Renal cortex interstitium (tissue), 11 donors: ENCODE measurements around the gene MAGI2. TPM values are rescaled to one million over a fixed set of nuclear protein-coding genes. Genes with fewer than 3 reads are reported as not detected.

Source experiments
- DNase-seq, 11 donors: peaks; one replicate each; pipeline ENCODE4 v3.0.0-alpha.2; 2013; ENCODE audit warnings: low read depth in 9 of 11, low spot score in 4 of 11; ENCODE audit errors: extremely low read depth in 1 of 11
- polyA plus RNA-seq, 3 donors: library from polyadenylated mRNA; unstranded; fragments of 120-200 nt; gene quantifications; one replicate each; pipeline ENCODE4 v1.2.1, GENCODE V29; 2013; ENCODE audit not compliant: insufficient read length in 3 of 3

The MAGI2 gene
- polyA plus RNA-seq, 3 donors, result 32.0 to 34.5 (median 33.9) TPM

DNA sequence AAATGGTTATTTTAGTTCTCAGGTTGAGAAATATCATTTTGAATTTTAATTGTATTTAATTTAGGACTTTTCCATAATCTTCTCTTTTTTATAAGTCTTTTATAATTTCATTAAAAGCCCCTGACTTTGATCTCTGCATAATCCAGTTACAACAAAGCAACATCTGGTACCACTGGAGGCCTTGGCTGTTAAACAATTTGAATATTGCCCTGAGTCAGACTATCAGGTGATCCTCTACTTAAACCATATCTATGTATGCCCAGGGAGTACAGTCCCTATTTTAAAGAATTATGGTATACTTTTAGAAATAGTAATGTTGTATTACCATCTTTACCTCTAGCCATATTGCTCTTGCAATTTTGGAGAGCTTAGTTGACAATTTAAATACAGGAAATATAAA is 119.1 kb downstream of the MAGI2 start:
- no peak for DNase-seq

DNA sequence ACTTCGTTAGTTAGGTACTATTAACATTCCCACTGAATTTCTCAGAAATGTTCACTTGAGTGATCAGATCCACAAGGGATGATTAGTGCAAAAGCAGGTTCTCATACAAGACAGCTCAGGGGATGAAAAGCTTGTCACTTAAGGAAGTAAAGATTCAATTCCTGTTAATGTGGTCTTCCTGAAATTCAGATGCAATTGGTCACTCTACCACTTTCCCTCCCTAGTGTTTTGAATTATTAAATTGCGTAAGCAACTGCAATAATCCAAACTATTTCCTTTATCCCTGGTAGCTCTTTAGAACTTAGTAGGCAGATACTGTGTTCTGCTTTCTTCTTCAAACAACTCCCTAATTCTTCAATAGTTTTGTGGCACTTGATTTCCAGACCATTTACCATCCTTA is 121.4 kb downstream of the MAGI2 start:
- DNase-seq, result no peak

DNA sequence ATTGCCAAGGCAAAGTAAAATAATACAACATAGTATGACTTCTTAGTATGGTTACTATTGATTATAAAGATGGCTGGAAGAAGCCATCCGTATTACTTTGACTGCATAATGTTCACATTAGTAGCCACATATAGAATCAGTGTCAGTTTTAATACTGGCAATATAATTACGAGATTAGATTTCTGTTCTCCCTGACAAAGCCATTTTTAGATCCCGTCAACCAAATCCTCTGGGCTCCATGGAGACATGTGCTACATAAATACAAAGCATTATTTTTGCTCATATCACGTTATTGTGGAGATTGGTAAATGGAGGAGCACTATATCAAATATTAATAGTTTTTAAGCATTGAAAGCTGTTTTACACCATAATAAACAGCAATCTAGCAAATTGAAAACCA is 124.0 kb downstream of the MAGI2 start:
- DNase-seq, result no peak

DNA sequence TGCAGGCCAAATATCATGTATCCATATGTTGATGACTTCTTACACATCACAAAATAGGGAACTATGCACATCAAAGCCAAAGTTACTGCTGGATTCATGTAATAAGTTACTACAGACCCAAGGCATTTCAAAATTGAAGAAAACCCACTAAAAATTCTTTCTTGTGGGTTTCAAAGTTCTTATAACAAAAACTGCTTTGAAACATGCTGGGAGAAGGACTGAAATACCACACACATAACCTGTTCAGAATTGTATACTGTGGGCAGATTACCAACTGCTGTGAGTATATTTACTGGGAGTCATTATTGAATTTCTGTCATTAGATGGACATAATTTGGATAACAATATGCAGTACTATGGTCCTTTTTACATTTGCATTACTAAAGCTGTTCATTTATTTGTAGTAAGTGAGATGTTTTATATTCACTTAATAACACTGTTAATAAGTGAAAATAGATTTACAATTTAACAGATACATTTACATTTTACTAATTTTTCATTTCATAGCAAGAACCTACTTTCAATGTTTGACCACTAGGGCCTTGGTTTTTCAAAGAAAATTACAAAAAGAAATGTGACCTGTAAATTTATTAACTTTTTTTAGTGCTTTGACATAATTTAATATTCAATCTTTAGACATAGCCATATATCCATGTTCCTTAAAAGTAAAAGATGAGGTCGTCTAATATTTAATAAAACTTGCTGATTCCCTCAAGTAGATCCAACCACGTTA is 132.6 kb downstream of the MAGI2 start:
- DNase-seq, result no peak

DNA sequence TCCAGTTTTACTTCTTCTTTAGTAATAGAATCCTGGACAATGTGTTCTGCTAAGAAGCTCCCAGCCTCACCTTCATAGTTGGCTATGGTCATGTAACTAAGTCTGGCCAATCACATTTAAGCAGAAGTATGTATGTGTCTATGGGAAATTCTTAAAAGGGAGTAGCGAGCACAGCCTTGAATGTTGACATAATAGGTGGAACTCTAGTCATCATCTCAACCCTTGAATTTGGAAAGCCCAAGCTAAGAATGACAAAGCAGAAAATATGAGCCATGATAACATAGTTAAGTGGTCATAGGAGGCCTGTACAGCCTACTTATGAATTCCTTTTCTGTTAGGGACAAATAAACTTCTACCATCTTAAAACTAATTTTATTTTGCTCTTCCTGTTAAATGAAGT is 134.1 kb downstream of the MAGI2 start:
- no peak for DNase-seq

DNA sequence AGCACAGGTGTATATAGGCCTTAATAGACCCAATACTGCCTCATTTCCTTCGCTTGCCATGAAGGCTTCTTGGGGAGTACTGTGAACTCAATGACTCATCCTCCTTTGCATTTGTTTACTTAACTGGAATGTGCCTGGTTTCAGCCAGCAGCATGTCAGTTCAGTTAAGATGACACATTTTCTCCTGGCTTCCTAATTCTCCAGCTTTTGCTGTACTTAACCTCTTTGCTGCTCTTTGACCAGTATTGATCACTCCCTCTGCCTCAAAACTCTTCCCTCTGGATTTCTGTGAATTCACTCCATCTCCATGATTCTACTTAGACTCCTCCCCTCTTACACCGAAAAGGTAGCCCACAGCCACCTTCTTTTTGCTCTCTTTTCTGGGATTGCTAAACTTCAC is 135.7 kb downstream of the MAGI2 start:
- no peak for DNase-seq

DNA sequence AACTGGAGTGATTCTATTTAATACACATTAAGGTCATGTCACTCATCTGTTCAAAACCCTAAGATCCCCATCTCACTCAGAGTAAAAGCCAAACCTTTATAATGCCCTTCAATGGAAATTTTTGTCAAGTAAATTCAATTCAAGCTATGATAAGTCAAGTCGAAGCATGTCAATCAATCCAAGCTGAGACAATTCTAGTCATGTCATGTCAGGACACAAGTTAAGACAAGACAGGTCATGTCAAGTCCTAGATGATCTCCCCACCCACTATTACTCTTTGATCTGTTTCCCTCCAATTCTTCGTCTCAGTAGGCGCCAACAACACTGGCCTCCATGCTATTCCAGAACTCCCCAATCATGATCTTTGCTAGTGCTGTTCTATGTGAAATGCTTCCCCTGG is 141.4 kb downstream of the MAGI2 start:
- DNase-seq, result no peak

DNA sequence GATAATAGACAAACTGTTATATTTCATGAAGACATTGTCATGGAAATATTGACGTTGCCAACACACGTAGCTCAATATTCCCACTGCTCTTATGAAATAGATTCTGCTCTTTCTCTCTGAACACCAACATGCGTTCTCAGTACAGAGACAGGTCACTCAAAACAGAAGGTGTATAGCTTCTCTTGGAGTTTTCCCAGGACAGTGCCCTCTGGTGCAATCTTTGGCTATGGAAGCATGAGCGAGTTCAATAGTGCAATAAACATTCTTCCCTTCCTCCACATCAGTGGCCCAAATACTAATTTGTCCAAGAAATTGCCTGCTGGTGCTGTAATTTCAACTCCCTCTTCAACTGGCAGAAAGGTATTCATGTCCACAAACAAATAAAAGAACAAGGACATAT is 145.3 kb downstream of the MAGI2 start:
- peak in 1 of 11 donors; percentile 14 for DNase-seq

DNA sequence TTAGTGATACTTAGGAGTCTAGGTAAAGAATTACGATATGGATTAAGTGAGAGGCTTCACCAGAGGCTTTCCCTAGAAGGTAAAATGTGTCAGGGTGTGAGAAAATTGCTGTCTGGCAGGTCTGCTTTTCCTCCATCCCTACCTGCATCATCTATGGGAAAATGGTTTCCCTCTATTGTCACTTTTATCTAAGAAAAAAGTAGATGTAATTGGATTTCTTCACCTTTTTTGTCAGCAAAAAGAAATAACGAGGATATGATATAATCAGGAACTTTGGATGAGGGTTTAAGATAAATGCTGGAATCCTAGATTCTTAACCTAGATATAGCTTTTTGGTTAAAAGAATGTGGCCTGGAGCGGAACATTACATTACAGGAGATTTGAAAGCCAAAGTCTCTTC is 146.1 kb downstream of the MAGI2 start:
- no peak for DNase-seq

DNA sequence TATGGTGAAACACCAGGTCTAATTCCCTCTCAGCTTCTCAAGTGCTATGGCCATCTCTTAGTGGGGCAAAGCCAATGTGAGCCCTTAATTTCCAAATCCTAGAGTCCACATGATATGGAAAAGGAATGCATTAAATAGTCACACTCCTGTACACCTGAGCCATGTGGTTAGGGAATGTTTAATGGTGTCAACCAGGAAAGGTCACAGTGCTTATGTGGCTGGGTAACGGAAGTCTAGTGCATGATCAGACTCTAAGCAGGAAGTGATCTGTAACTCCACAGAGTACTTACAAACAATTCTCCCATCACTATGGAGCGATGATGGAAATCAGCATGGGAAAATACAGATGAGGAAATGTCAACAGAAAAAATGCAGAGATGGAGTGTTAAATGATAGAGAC is 148.8 kb downstream of the MAGI2 start:
- no peak for DNase-seq

DNA sequence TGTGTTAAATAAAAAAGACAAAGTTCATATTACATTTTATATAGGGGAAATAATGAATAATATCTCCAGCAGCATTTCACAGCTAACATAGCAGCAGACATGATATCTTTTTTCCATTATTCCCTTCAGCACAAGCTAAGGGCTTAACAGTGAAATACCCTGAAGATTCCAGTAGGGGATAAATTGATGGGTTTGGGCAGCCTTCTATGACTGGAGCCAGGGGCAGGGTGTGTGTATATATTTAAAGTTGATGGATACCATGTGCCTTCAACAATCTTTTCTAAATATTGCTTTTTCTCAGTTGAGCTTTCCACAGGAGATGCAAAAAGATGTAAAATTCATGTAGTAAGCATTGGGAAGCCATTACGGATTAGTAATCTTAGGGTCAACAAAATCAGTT is 151.2 kb downstream of the MAGI2 start:
- no peak for DNase-seq

DNA sequence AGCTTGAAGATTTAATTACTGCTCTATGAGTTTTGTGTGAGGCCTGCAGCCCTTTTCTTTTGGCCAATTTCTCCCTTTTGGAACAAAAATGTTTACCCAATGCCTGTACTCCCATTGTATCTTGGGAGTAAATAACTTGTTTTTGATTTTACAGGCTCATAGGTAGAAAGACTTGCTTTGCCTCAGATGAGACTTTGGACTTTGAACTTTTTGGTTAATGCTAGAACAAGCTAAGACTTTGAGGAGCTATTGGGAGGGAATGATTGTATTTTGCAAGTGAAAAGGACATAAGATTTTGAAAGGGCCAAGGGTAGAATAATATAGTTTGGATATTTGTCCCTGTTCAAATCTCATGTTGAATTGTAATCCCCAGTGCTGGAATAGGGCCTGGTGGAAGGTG is 152.0 kb downstream of the MAGI2 start:
- no peak for DNase-seq

DNA sequence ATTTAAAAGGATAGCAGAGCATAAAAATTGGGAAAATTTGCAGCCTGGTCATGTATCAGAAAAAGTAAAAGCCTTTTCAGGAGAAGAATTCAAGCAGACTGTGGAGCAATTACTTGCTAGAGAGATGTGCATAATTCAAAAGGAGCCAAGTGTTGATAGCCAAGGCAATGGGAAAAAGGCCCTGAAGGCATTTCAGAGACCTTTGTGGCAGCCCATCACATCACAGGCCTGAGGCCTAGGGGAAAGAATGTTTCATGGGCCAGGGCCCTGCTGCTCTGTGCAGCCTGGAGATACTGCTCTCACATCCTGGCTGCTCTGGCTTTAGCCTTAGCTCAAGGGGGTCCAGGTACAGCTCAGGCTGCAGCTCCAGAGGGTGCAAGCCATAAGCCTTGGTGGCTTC is 152.9 kb downstream of the MAGI2 start:
- DNase-seq, result no peak

DNA sequence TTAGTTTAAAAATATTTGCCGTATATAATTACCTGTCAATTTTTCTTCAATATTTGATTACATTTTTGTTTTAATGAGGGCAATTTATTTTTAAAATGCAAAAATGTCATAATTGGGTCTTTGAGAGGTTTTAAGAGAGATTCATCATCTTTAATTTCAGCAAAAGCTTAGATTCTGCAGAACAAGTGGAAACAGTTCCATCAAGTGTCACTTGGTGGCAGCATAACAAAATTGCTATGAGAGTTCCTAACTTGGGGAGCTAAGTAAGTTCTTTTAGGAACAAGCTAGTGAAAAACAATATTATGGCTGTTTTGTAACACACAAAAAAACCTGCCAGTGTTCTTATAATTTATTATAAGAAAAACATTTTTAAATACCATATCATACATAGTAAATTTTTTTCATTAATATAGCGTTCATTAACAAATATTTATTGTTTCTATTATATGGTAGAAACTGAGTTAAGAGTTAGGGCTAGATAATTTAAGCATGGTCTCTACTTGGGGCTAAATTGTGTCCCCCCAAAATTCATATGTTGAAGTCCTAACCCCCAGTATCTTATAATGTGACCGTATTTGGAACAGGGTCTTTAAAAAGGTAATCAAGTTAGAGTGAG is 155.2 kb downstream of the MAGI2 start:
- peak in 7 of 11 donors; percentile 17 to 45 (median 30) for DNase-seq

DNA sequence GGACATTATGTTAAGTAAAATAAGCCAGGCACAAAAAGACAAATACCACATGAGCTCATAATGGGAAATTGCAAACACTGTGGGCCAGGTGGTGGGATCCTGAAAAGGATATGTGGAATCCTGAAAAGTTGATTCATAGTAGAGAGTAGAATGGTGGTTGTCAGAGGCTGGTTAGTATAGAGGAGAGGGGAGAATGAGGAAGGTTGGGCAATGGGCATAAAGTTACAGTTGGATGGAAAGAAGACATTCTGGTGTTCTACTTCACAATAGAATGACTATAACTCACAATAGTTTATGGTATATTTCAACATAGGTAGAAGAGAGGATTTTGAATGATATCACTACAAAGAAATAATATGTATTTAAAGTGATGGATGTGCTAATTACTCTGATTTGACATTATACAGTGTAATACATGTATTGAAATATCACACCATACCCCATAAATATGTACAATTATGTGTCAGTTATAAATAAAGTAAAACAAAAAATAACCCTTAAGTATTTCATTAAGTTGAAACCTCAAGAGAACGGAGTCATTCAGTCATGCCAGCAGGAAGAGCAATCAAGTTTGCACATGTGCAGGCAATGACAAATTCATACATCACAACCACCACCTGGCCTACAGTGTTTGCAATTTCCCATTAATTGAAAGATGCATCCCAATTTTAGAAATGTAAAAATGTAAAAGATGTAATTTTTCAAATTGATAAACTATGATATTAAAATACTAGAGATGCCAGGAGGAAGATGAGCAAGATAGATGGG is 156.7 kb downstream of the MAGI2 start:
- no peak for DNase-seq

DNA sequence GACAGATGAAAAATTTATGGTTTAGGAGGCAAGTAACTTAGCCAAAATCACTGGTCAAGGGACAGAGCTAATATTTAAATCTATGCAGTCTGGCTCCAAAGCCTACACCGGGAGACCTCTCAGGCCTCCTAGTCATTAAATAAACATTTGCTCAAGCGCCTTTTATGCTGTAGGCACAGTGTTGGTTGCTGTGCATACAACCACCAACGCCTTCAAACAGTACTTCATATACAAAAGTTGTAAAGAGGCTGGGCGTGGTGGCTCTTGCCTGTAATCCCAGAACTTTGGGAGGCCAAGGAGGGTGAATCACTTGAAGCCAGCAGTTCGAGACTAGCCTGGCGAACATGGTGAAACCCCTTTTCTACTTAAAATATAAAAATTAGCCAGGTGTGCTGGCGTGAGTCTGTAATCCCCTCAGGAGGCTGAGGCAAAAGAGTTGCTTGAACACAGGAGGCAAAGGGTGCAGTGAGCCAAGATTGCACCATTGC is 159.8 kb downstream of the MAGI2 start:
- DNase-seq, result no peak

DNA sequence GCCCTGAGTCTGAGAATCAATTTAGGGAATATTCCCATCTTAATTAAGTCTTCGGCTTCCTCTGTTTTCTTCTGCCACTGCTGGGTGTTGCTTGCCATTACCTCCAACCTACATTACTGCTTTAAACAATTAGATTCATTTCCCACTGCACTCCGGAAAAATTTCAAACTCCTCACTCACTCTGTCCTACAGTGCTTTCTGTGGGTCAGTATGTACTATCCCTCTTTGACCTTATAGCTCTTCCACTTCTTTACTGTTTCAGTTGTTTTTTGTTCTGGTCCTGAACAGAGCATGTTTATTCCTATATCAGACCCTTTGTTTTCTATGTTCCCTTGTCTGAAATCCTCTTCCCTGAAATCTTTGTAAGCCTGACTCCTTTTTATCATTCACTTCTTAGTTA is 160.6 kb downstream of the MAGI2 start:
- DNase-seq, result no peak

DNA sequence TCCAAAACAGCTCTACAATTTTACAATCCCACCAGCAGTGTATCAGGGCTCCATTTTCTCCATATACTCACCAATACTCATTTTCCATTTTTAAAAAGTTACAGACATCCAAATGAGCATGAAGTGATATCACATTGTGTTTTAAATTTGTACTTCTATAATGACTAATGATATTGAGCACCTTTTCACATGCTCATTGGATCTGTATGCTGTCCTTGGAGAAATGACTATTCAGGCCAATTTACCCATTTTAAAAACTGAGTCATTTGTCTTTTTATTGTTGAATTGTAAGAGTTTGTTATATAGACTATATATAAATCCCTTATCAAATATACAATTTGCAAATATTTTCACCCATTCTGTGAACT is 162.0 kb downstream of the MAGI2 start:
- no peak for DNase-seq

DNA sequence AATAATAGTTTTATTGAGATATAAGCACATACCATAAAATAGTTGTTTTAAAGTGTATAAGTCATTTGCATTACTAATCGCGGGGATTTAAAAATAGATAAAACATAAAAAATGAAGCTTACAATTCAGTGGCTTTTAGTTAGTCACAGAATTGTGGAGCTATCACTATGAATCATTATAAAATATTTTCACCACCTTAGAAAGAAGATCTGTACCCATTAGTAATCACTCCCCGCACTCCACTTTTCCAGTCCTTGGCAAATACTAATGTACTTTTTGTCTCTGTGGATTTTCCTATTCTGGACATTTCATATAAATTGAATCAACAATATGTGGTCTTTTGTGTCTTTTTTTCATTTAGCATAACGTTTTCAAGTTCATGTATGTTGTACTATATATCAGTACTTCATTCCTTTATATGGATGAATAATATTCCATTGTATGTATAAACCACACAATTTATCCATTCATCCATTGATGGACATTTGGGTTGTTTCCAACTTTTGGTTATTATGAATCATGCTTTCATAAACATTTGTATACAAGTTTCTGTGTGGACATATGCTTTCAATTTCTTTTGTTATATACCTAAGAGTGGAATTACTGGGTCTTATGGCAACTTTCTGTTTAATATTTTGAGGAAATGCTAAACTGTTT is 162.5 kb downstream of the MAGI2 start:
- DNase-seq, result no peak

DNA sequence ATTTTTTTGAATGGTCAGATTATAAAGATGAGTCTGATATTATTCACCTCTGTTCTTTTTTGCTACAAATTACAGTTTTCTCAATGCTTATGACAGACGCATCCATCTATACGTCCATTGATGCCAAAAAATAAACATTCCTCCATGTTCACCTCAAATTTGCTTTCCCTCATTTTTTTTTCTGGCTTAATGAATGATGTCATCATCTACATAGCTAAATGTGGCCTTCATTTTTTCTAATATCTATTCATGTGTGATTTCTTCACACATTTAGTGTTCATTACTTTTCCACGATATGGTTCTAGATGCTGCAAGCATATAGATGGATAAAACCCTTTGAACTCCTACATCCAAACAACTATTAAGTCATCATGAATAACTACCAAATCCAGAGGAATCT is 163.1 kb downstream of the MAGI2 start:
- DNase-seq, result no peak
